ENCODE results near the gene INPP5J. TPM values are rescaled to one million over a fixed set of nuclear protein-coding genes. Genes with fewer than 3 reads are reported as not detected.

Gene INPP5J
- total and polyA plus RNA-seq, 9 of the 15 experiments (the other 6 are each of a cell fraction or from before 2014, with no cell fraction given), result 0.10 to 6.3 (median 4.8) TPM

GRCh38 chr22:31094021-31094551 is 28.7 kb upstream of the INPP5J start:
- Histone ChIP-seq H3K27me3 (ENCODE audit: control insufficient read depth in 2 of 2, insufficient read depth in 2 of 2, low read length in 2 of 2) (no peaks in the 10 kb centered on the region), H3K36me3 (ENCODE audit: control insufficient read depth, insufficient read depth, low read length) (peaks cover 36% of the 10 kb centered on the region; the same call in 2 of the 3 replicates), H2AFZ (ENCODE audit: low read depth, low read length) (no peak overlapping the region), H3K9me1 (ENCODE audit: control insufficient read depth, insufficient read depth, low read length) (peaks cover 3% of the 10 kb centered on the region), H4K20me1 (replicated peaks; ENCODE audit: control insufficient read depth, insufficient read depth, low read length) (no peaks in the 10 kb centered on the region), H3K4me2 (ENCODE audit: insufficient read depth, low read length) (no peak overlapping the region), H3K79me2 (ENCODE audit: control insufficient read depth, insufficient read depth, low read length) (no peaks in the 10 kb centered on the region), H3K9me3 (replicated peaks; ENCODE audit: control insufficient read depth, insufficient read depth, low read depth, low read length) (no peaks in the 10 kb centered on the region), H3K9ac (ENCODE audit: insufficient read depth in 1 of 2, low read depth in 2 of 2, low read length in 2 of 2) (no peak overlapping the region), H3K4me1 (replicated peaks in 1 of 2; ENCODE audit: control insufficient read depth in 2 of 2, insufficient read depth in 2 of 2, low read length in 2 of 2) (peaks cover 5 to 24% of the 10 kb centered on the region in 2 experiments; a peak in 3 of 5 replicates), H3K27ac (ENCODE audit: extremely low read depth, low read depth, low read length) (no peak overlapping the region), H3K4me3 (no peak overlapping the region)
- ChIA-PET POLR2A (no interaction called here), CTCF (ENCODE audit: low intra/inter-chr PET ratio) (no interaction called here)
- ATAC-seq (no peak), FAIRE-seq (no peak), DNase-seq (ENCODE audit: extremely low read depth in 1 of 4, low spot score in 3 of 4) (no peak)
- BruUV-seq (replicated peaks), result no TSS peak
- in situ Hi-C loops (cut with MboI), result no loop called here
- intact Hi-C loops (cut with micrococcal nuclease), result no loop called here
- TF ChIP-seq SRF (CRISPR knock-in tag; IDR thresholded peaks at IDR 0.05), result no peak
- no peak for TF ChIP-seq ZBTB49 (CRISPR knock-in tag; IDR thresholded peaks at IDR 0.05; ENCODE audit: borderline replicate concordance)
- no peak for TF ChIP-seq NFYB (IDR thresholded peaks at IDR 0.05; ENCODE audit: extremely low read depth, insufficient read length)
- TF ChIP-seq TFAP4 (CRISPR knock-in tag; IDR thresholded peaks at IDR 0.05; ENCODE audit: borderline replicate concordance), result no peak
- no peak for TF ChIP-seq KLF13 (tag; IDR thresholded peaks at IDR 0.05; ENCODE audit: borderline replicate concordance, low read depth)
- TF ChIP-seq ZNF121 (CRISPR knock-in tag; conservative IDR thresholded peaks at IDR 0.05), result no peak
- no peak for TF ChIP-seq FOXK1 (CRISPR knock-in tag; IDR thresholded peaks at IDR 0.05; ENCODE audit: borderline replicate concordance)
- no peak for TF ChIP-seq PML (IDR thresholded peaks at IDR 0.05; ENCODE audit: low read length)
- 68% methylated on average over 4 of the region's 5 CpGs for WGBS (ENCODE audit: insufficient coverage, low coverage, missing lambda C conversion rate)
